Caco-2 (cell line): ENCODE results near the gene ACTL10. TPM values are rescaled to one million over a fixed set of nuclear protein-coding genes. Genes with fewer than 3 reads are reported as not detected.
"Not testable (repeated sequence)": the region's sequence is repeated elsewhere in the genome, so short reads cannot be mapped to it uniquely, and the experiment has no call there.

Experiments
- BruUV-seq: library from RNA; stranded (reverse); fragments of 400-500 nt; replicated peaks from 2 replicates; lab custom pipeline; 2021; lab: Mats Ljungman, UMichigan
- CTCF ChIA-PET: fragments of 300-600 bp; sonication (Branson Sonifier 250); formaldehyde crosslinking; loops from one replicate; lab custom pipeline; 2022; ENCODE audit warnings: antibody characterized with exemption; lab: Charles Lee
- POLR2A ChIA-PET: fragments of 300-600 bp; sonication (Branson Sonifier 250); formaldehyde crosslinking; loops from one replicate; lab custom pipeline; 2022; ENCODE audit warnings: antibody characterized with exemption; lab: Charles Lee
- DNase-seq, 2 experiments: peaks; one replicate each; pipeline versions ENCODE4 v3.0.0 to v3.0.0-alpha.2; 2020 to 2022
- H3K27me3 ChIP-seq: replicated peaks from 2 replicates; pipeline ENCODE4 v1.6.0; 2011; ENCODE audit warnings: low read length; ENCODE audit not compliant: control insufficient read depth, insufficient read depth
- H3K36me3 ChIP-seq: 2 replicates; pipeline ENCODE4 v1.5.1; 2011; ENCODE audit warnings: low read length; ENCODE audit not compliant: control insufficient read depth, insufficient read depth
- H3K4me1 ChIP-seq: fragments of 250-450 bp; sonication (Bioruptor Pico); 2 replicates; pipeline ENCODE4 v1.5.1; 2020; ENCODE audit warnings: mild to moderate bottlenecking
- H3K4me3 ChIP-seq: 2 replicates; pipeline ENCODE4 v1.5.1; 2011; ENCODE audit warnings: low read depth, mild to moderate bottlenecking, control low read depth, low read length
- H3K9me3 ChIP-seq: fragments of 250-450 bp; sonication (Bioruptor Pico); 2 replicates; pipeline ENCODE4 v1.5.1; 2020; ENCODE audit warnings: mild to moderate bottlenecking, moderate library complexity
- H3K27ac Mint-ChIP-seq: one replicate; pipeline ENCODE4 v1.8.0; 2022; ENCODE audit warnings: mixed read lengths; ENCODE audit not compliant: unreplicated experiment
- H3K27me3 Mint-ChIP-seq: one replicate; pipeline ENCODE4 v1.8.0; 2022; ENCODE audit warnings: mixed read lengths; ENCODE audit not compliant: insufficient read depth, unreplicated experiment
- H3K36me3 Mint-ChIP-seq: one replicate; pipeline ENCODE4 v1.8.0; 2022; ENCODE audit warnings: mild to moderate bottlenecking, mixed read lengths; ENCODE audit not compliant: insufficient read depth, unreplicated experiment
- H3K4me1 Mint-ChIP-seq: one replicate; pipeline ENCODE4 v1.8.0; 2022; ENCODE audit warnings: low read depth, mixed read lengths; ENCODE audit not compliant: unreplicated experiment
- H3K4me3 Mint-ChIP-seq: one replicate; pipeline ENCODE4 v1.8.0; 2022; ENCODE audit warnings: mild to moderate bottlenecking, moderate library complexity, mixed read lengths; ENCODE audit not compliant: unreplicated experiment
- H3K9me3 Mint-ChIP-seq: one replicate; pipeline ENCODE4 v1.8.0; 2022; ENCODE audit warnings: mixed read lengths; ENCODE audit not compliant: unreplicated experiment
- intact Hi-C: fragments of 100-400 bp; cut with micrococcal nuclease; formaldehyde crosslinking; loops from one replicate; pipeline ENCODE4 v1.10.0; 2022; ENCODE audit not compliant: unreplicated experiment
- total RNA-seq: library from RNA; stranded (reverse); gene quantifications from 2 replicates; pipeline ENCODE4 v1.2.3, GENCODE V29; 2022
- TF ChIP-seq, protein P1 (sequence below), 2 experiments: fragments of 200-600 bp in 1 of 2; IDR thresholded peaks; 1 replicate in 1 of 2; 2 replicates in 1 of 2; pipeline versions ENCODE4 v1.5.1 to v1.8.0; 2011 to 2022; ENCODE audit warnings: antibody characterized with exemption in 1 of 2, control low read depth in 1 of 2, inconsistent platforms in 1 of 2, low read depth in 1 of 2, low read length in 1 of 2, mild to moderate bottlenecking in 1 of 2, moderate library complexity in 1 of 2; ENCODE audit not compliant: insufficient read depth in 1 of 2, severe bottlenecking in 1 of 2, unreplicated experiment in 1 of 2

Gene ACTL10
- total RNA-seq, 1 experiment from 2014 or later: 3.4 TPM

DNA sequence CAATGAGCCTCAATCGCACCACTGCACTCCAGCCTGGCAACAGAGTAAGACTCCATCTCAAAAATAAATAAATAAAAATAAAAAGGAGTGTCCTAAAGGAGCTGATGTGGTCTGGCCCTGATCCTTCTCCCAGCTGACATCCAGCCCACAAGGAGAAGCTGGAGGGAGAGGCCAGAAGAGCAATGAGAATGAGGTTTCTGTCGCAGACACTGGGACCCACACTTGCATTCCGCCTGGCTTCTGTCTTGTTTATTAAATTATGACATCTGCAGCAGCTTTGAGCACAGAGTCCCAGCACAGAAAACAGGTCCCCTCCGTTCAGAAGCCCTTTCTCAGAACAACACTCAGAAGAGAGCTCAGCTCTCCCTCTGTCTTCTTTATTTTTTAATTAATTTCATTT is 29.7 kb downstream of the ACTL10 start:
- Mint-ChIP-seq H3K4me1 (peaks cover 9% of the 10 kb centered on the region), H3K27ac (no peak overlapping the region), H3K36me3 (peaks cover 10% of the 10 kb centered on the region), H3K4me3 (no peak overlapping the region), H3K9me3 (peaks cover 19% of the 10 kb centered on the region), H3K27me3 (no peaks in the 10 kb centered on the region)
- no peaks in the 10 kb centered on the region for H3K27me3 ChIP-seq
- ChIA-PET CTCF (no interaction called here), POLR2A (interaction anchor here (0.6 kb wide), 1 partner anchor 34 kb away, joined by 3 read pairs; no protein-coding TSS in a partner anchor)
- BruUV-seq: no TSS peak
- peaks cover 7% of the 10 kb centered on the region; the same call in 1 of the 2 replicates for H3K4me1 ChIP-seq
- TF ChIP-seq, protein P1, sequence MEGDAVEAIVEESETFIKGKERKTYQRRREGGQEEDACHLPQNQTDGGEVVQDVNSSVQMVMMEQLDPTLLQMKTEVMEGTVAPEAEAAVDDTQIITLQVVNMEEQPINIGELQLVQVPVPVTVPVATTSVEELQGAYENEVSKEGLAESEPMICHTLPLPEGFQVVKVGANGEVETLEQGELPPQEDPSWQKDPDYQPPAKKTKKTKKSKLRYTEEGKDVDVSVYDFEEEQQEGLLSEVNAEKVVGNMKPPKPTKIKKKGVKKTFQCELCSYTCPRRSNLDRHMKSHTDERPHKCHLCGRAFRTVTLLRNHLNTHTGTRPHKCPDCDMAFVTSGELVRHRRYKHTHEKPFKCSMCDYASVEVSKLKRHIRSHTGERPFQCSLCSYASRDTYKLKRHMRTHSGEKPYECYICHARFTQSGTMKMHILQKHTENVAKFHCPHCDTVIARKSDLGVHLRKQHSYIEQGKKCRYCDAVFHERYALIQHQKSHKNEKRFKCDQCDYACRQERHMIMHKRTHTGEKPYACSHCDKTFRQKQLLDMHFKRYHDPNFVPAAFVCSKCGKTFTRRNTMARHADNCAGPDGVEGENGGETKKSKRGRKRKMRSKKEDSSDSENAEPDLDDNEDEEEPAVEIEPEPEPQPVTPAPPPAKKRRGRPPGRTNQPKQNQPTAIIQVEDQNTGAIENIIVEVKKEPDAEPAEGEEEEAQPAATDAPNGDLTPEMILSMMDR (IDR thresholded peaks at IDR 0.05; ENCODE audit: insufficient read depth in 1 of 2, low read depth in 1 of 2, low read length in 1 of 2, severe bottlenecking in 1 of 2, unreplicated experiment in 1 of 2): no peak
- intact Hi-C loops: no loop called here
- H3K4me3 ChIP-seq: no peak overlapping the region
- no peak for DNase-seq
- H3K9me3 ChIP-seq: peaks cover 18% of the 10 kb centered on the region; the same call in 1 of the 2 replicates
- H3K36me3 ChIP-seq: no peaks in the 10 kb centered on the region

DNA sequence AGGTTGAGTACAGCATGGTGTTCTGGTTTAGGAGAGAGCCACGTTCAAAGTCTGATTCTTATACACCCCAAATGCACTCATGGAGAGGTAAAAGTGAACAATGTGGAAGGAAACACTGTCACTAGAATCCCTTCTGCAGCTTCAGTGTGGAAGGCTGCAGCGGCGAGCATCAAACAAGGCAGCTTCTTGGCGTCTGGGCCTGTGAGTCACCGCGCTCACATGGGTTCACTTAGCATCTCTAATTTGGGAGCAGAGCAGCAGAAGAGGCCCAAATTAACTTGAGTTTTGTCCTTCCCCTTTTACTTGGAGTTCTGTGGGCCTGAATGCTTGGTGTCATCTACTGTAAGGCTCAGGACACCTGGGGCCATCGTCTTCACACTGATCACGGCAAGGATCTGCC is 30.4 kb downstream of the ACTL10 start:
- TF ChIP-seq, protein P1 (IDR thresholded peaks at IDR 0.05; ENCODE audit: insufficient read depth in 1 of 2, low read depth in 1 of 2, low read length in 1 of 2, severe bottlenecking in 1 of 2, unreplicated experiment in 1 of 2): no peak
- Mint-ChIP-seq H3K36me3 (peaks cover 10% of the 10 kb centered on the region), H3K27ac (no peak overlapping the region), H3K27me3 (no peaks in the 10 kb centered on the region), H3K4me1 (peaks cover 9% of the 10 kb centered on the region), H3K4me3 (no peak overlapping the region), H3K9me3 (peaks cover 19% of the 10 kb centered on the region)
- peaks cover 21% of the 10 kb centered on the region; the same call in 1 of the 2 replicates for H3K9me3 ChIP-seq
- no peaks in the 10 kb centered on the region for H3K27me3 ChIP-seq
- no peak for DNase-seq
- no TSS peak for BruUV-seq
- H3K4me1 ChIP-seq: peaks cover 7% of the 10 kb centered on the region; the same call in 1 of the 2 replicates
- H3K36me3 ChIP-seq: no peaks in the 10 kb centered on the region
- ChIA-PET CTCF (no interaction called here), POLR2A (no interaction called here)
- intact Hi-C loops: no loop called here
- no peak overlapping the region for H3K4me3 ChIP-seq

DNA sequence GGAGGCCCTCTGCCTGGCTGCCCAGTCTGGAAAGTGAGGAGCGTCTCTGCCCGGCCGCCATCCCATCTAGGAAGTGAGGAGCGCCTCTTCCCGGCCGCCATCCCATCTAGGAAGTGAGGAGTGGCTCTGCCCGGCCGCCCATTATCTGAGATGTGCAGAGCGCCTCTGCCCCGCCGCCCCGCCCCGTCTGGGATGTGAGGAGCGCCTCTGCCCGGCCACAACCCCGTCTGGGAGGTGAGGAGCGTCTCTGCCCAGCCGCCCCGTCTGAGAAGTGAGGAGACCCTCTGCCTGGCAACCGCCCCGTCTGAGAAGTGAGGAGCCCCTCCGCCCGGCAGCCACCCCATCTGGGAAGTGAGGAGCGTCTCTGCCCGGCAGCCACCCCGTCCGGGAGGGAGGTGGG is 32.2 kb downstream of the ACTL10 start:
- POLR2A ChIA-PET, H3K4me3 Mint-ChIP-seq, DNase-seq, CTCF ChIA-PET, H3K4me3 ChIP-seq, H3K4me1 Mint-ChIP-seq, BruUV-seq, intact Hi-C loops, H3K27me3 Mint-ChIP-seq, H3K4me1 ChIP-seq, H3K27ac Mint-ChIP-seq, H3K36me3 ChIP-seq, H3K27me3 ChIP-seq: not testable (repeated sequence)
- Mint-ChIP-seq H3K36me3 (peaks cover 10% of the 10 kb centered on the region), H3K9me3 (peaks cover 31% of the 10 kb centered on the region)
- H3K9me3 ChIP-seq: peaks cover 21% of the 10 kb centered on the region

DNA sequence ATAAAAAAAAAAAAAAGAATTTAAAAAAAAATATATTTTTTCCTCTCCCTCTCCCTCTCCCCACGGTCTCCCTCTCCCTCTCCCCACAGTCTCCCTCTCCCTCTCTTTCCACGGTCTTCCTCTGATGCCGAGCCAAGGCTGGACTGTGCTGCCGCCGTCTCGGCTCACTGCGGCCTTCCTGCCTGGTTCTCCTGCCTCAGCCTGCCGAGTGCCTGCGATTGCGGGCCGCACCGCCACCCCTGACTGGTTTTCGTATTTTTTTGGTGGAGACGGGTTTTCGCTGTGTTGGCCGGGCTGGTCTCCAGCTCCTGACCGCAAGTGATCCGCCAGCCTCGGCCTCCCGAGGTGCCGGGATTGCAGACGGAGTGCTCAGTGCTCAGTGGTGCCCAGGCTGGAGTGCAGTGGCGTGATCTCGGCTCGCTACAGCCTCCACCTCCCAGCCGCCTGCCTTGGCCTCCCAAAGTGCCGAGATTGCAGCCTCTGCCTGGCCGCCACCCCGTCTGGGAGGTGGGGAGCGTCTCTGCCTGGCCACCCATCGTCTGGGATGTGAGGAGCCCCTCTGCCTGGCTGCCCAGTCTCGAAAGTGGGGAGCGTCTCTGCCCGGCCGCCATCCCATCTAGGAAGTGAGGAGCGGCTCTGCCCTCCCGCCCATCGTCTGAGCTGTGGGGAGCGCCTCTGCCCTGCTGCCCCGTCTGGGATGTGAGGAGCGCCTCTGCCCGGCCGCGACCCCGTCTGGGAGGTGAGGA is 34.1 kb downstream of the ACTL10 start:
- H3K9me3 ChIP-seq: peaks cover 25% of the 10 kb centered on the region
- intact Hi-C loops, H3K4me3 Mint-ChIP-seq, H3K36me3 ChIP-seq, H3K27me3 ChIP-seq, CTCF ChIA-PET, H3K27ac Mint-ChIP-seq, H3K4me1 Mint-ChIP-seq, DNase-seq, H3K27me3 Mint-ChIP-seq, POLR2A ChIA-PET, H3K4me3 ChIP-seq, H3K4me1 ChIP-seq, BruUV-seq: not testable (repeated sequence)
- Mint-ChIP-seq H3K9me3 (peaks cover 38% of the 10 kb centered on the region), H3K36me3 (peaks cover 20% of the 10 kb centered on the region)
